Prostate gland (tissue), 2 donors: ENCODE results near the gene PSRC1.

Experiments used
- CTCF ChIP-seq, 4 experiments: fragments of 200-600 bp in 2 of 4; fragments of 450-650 bp in 2 of 4; sonication (generic) in 2 of 4; IDR thresholded peaks; 1 replicate in 3 of 4; 2 replicates in 1 of 4; pipeline ENCODE4 v1.5.1; 2016 to 2019; ENCODE audit warnings: antibody characterized with exemption in 4 of 4, mild to moderate bottlenecking in 2 of 4, moderate library complexity in 2 of 4
- POLR2A ChIP-seq: fragments of 450-650 bp; IDR thresholded peaks from one replicate; pipeline ENCODE4 v1.6.1; 2016; ENCODE audit warnings: antibody characterized with exemption, mild to moderate bottlenecking

- TF ChIP-seq CTCF (IDR thresholded peaks at IDR 0.05): no peak
- TF ChIP-seq POLR2A: no peak
These were observed 47.8 kb downstream of the PSRC1 start for GRCh38 chr1:109235137-109235536.
